GM12801 (cell line): ENCODE data around the gene PPP2R3A.

Experiments
- TF ChIP-seq, protein P1 (sequence below): IDR thresholded peaks from one replicate; pipeline ENCODE4 v1.5.1; 2011; ENCODE audit warnings: control low read depth; ENCODE audit not compliant: insufficient read length; ENCODE audit errors: extremely low read depth

The PPP2R3A gene

GRCh38 chr3:136078421-136079364 lies 113.2 kb downstream of the PPP2R3A start:
- TF ChIP-seq, protein P1, sequence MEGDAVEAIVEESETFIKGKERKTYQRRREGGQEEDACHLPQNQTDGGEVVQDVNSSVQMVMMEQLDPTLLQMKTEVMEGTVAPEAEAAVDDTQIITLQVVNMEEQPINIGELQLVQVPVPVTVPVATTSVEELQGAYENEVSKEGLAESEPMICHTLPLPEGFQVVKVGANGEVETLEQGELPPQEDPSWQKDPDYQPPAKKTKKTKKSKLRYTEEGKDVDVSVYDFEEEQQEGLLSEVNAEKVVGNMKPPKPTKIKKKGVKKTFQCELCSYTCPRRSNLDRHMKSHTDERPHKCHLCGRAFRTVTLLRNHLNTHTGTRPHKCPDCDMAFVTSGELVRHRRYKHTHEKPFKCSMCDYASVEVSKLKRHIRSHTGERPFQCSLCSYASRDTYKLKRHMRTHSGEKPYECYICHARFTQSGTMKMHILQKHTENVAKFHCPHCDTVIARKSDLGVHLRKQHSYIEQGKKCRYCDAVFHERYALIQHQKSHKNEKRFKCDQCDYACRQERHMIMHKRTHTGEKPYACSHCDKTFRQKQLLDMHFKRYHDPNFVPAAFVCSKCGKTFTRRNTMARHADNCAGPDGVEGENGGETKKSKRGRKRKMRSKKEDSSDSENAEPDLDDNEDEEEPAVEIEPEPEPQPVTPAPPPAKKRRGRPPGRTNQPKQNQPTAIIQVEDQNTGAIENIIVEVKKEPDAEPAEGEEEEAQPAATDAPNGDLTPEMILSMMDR = peak; percentile 4

GRCh38 chr3:136093771-136094170 lies 128.2 kb downstream of the PPP2R3A start:
- TF ChIP-seq, protein P1 = no peak

GRCh38 chr3:136105044-136105443 lies 139.5 kb downstream of the PPP2R3A start:
- TF ChIP-seq, protein P1 = no peak

GRCh38 chr3:136106101-136106500 lies 140.6 kb downstream of the PPP2R3A start:
- TF ChIP-seq, protein P1 = no peak

GRCh38 chr3:136109499-136109898 lies 144.0 kb downstream of the PPP2R3A start:
- TF ChIP-seq, protein P1 = no peak

GRCh38 chr3:136110481-136110880 lies 145.0 kb downstream of the PPP2R3A start:
- TF ChIP-seq, protein P1 = no peak

GRCh38 chr3:136114421-136114820 lies 148.9 kb downstream of the PPP2R3A start:
- TF ChIP-seq, protein P1 = no peak
